ENCODE measurements around the gene PRPF19. TPM values are rescaled to one million over a fixed set of nuclear protein-coding genes. Genes with fewer than 3 reads are reported as not detected.

The PRPF19 gene
- total RNA-seq, 1 experiment from 2014 or later, result 204 TPM

- BruUV-seq (replicated peaks), result no TSS peak
Observed at GRCh38 chr11:60953781-60954180, 47.4 kb upstream of the PRPF19 start.

GRCh38 chr11:60952742-60953170 lies 46.4 kb upstream of the PRPF19 start:
- POLR2A ChIA-PET (ENCODE audit: low non-redundant PET), result interaction anchor here (0.7 kb wide), 1 partner anchor 1420 kb away, joined by 3 read pairs; no protein-coding TSS in a partner anchor
- H3K27ac ChIP-seq (ENCODE audit: low read depth, low read length, poor library complexity, severe bottlenecking), result no peak overlapping the region
- no TSS peak for BruUV-seq (replicated peaks)
- H3K27me3 ChIP-seq (replicated peaks; ENCODE audit: insufficient read depth, low read depth, low read length, poor library complexity), result no peaks in the 10 kb centered on the region
- H3K9me3 ChIP-seq (ENCODE audit: low read depth, low read length, poor library complexity, severe bottlenecking), result no peaks in the 10 kb centered on the region
- H3K4me3 ChIP-seq (ENCODE audit: low read depth, low read length, poor library complexity, severe bottlenecking), result no peak overlapping the region
- no peaks in the 10 kb centered on the region for H3K4me1 ChIP-seq (ENCODE audit: insufficient read depth, low read length, poor library complexity, severe bottlenecking)
- H3K36me3 ChIP-seq (ENCODE audit: insufficient read depth, low read length, poor library complexity, severe bottlenecking), result no peaks in the 10 kb centered on the region
- TF ChIP-seq CTCF (conservative IDR thresholded peaks at IDR 0.05; ENCODE audit: low read depth, low read length), result no peak
- TF ChIP-seq EZH2 (IDR thresholded peaks at IDR 0.05; ENCODE audit: borderline replicate concordance, low read depth, low read length, poor library complexity, severe bottlenecking), result no peak
- intact Hi-C loops (cut with micrococcal nuclease; ENCODE audit: unreplicated experiment), result no loop called here
- DNase-seq (ENCODE audit: low spot score), result no peak
- CTCF ChIA-PET, result no interaction called here

More at GRCh38 chr11:60953781-60954180, 47.4 kb upstream of the PRPF19 start:
- Histone ChIP-seq H3K4me3 (ENCODE audit: low read depth, low read length, poor library complexity, severe bottlenecking) (no peak overlapping the region), H3K36me3 (ENCODE audit: insufficient read depth, low read length, poor library complexity, severe bottlenecking) (no peaks in the 10 kb centered on the region), H3K27ac (ENCODE audit: low read depth, low read length, poor library complexity, severe bottlenecking) (no peak overlapping the region), H3K4me1 (ENCODE audit: insufficient read depth, low read length, poor library complexity, severe bottlenecking) (no peaks in the 10 kb centered on the region), H3K27me3 (replicated peaks; ENCODE audit: insufficient read depth, low read depth, low read length, poor library complexity) (no peaks in the 10 kb centered on the region), H3K9me3 (ENCODE audit: low read depth, low read length, poor library complexity, severe bottlenecking) (no peaks in the 10 kb centered on the region)
- intact Hi-C loops (cut with micrococcal nuclease; ENCODE audit: unreplicated experiment), result no loop called here
- no peak for DNase-seq (ENCODE audit: low spot score)
- CTCF ChIA-PET, result no interaction called here
- POLR2A ChIA-PET (ENCODE audit: low non-redundant PET), result no interaction called here
- TF ChIP-seq EZH2 (IDR thresholded peaks at IDR 0.05; ENCODE audit: borderline replicate concordance, low read depth, low read length, poor library complexity, severe bottlenecking), result no peak

- H3K4me1 ChIP-seq (ENCODE audit: insufficient read depth, low read length, poor library complexity, severe bottlenecking), result no peaks in the 10 kb centered on the region
- intact Hi-C loops (cut with micrococcal nuclease; ENCODE audit: unreplicated experiment), result no loop called here
- H3K27me3 ChIP-seq (replicated peaks; ENCODE audit: insufficient read depth, low read depth, low read length, poor library complexity), result no peaks in the 10 kb centered on the region
- no peaks in the 10 kb centered on the region for H3K36me3 ChIP-seq (ENCODE audit: insufficient read depth, low read length, poor library complexity, severe bottlenecking)
- H3K27ac ChIP-seq (ENCODE audit: low read depth, low read length, poor library complexity, severe bottlenecking), result no peak within 1 kb of the TSS
- H3K9me3 ChIP-seq (ENCODE audit: low read depth, low read length, poor library complexity, severe bottlenecking), result no peaks in the 10 kb centered on the region
- CTCF ChIA-PET, result no interaction called here
- BruUV-seq (replicated peaks), result no TSS peak
- DNase-seq (ENCODE audit: low spot score), result no peak
- H3K4me3 ChIP-seq (ENCODE audit: low read depth, low read length, poor library complexity, severe bottlenecking), result no peak within 1 kb of the TSS
- TF ChIP-seq EZH2 (IDR thresholded peaks at IDR 0.05; ENCODE audit: borderline replicate concordance, low read depth, low read length, poor library complexity, severe bottlenecking) (no peak), CTCF (conservative IDR thresholded peaks at IDR 0.05; ENCODE audit: low read depth, low read length) (no peak)
- POLR2A ChIA-PET (ENCODE audit: low non-redundant PET), result no interaction called here
Observed at GRCh38 chr11:60951904-60952741, 45.7 kb upstream of the PRPF19 start, which contains the start of gene SLC15A3. Gene SLC15A3, minus strand, starts transcription at chr11:60952176. Its CDS starts 625 bp downstream, at chr11:60951551.

All from A673 (cell line).